Measurements from ENCODE around the gene GPBAR1. TPM values are rescaled to one million over a fixed set of nuclear protein-coding genes. Genes with fewer than 3 reads are reported as not detected.

GPBAR1 gene
- total RNA-seq, 3 donors from 2014 or later = 0.64 to 3.7 (median 3.3) TPM

DNA sequence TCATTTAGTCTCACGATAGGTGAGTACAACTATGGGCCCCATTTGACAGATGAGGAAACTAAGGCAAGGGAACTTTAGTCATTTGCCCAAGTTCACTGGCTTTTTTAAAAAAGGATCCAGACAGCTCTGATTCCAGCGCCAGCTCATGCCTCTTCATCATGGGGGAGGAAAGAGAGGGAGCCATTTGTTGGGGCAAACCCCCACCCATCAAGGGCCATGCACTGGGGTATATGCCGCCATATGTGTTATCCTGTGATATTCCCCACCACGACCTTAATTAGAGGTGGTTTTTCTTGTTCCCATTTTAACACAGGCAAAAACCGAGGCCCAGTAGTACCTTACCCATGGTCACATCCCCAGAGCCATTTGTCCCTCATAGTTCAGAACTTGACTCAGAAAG lies 649 bp upstream of the GPBAR1 start:
- ATAC-seq (no peak), DNase-seq (no peak)
- intact Hi-C loops (cut with DNase I, micrococcal nuclease) = no loop called here
- peaks cover 46% of the 10 kb centered on the region for H3K4me1 ChIP-seq (ENCODE audit: low read depth)
- H3K36me3 ChIP-seq (ENCODE audit: low read depth) = no peaks in the 10 kb centered on the region
- no peak overlapping the region for H3K4me3 ChIP-seq
- H3K9me3 ChIP-seq = no peaks in the 10 kb centered on the region
- TF ChIP-seq, protein P1, sequence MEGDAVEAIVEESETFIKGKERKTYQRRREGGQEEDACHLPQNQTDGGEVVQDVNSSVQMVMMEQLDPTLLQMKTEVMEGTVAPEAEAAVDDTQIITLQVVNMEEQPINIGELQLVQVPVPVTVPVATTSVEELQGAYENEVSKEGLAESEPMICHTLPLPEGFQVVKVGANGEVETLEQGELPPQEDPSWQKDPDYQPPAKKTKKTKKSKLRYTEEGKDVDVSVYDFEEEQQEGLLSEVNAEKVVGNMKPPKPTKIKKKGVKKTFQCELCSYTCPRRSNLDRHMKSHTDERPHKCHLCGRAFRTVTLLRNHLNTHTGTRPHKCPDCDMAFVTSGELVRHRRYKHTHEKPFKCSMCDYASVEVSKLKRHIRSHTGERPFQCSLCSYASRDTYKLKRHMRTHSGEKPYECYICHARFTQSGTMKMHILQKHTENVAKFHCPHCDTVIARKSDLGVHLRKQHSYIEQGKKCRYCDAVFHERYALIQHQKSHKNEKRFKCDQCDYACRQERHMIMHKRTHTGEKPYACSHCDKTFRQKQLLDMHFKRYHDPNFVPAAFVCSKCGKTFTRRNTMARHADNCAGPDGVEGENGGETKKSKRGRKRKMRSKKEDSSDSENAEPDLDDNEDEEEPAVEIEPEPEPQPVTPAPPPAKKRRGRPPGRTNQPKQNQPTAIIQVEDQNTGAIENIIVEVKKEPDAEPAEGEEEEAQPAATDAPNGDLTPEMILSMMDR (IDR thresholded peaks at IDR 0.05) = no peak

DNA sequence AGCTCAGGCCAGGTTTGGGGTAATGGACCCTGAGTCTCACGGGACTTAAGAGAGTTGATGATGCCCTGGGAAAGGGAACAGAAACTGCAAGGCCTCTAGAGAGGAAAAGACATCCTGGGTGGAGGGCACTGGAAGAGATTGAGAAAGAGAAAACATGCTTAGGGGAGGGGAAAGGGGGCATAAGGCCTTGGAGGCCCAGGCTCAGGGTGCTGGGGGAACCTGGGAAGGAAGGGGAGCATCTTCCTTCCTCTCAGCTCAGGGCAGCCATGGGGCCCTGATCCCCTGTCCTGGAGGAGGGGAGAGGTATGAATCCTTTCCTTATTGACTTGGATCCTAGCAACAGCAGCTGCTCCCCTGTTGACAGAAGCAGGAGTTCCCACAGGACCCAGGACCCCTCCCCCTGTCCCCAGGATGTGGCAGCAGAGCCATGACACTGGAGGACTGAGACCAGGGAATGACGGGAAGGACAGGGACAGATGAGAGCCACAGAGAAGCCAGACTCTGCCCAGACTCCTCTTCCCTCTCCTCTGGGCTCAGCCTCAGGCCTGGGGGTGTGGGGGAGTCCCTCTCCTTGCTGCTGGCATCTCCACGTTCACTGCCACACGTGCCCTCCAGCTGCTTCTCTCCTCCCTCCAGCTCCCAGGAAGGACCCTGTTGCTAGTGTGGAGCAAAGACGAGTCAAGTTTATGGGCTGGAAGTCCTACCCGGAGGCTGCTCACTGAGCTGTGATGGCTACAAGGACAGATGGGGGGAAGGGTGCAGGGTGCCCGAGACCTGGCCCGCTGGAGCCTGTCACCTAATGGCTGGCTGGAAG lies 815 bp downstream of the GPBAR1 start:
- Histone ChIP-seq H3K4me1 (ENCODE audit: low read depth) (peaks cover 52% of the 10 kb centered on the region), H3K4me3 (no peak overlapping the region), H3K36me3 (ENCODE audit: low read depth) (no peaks in the 10 kb centered on the region), H3K9me3 (no peaks in the 10 kb centered on the region)
- TF ChIP-seq, protein P1 (IDR thresholded peaks at IDR 0.05) = no peak
- DNase-seq = no peak
- ATAC-seq = peak; percentile 15
- intact Hi-C loops (cut with DNase I, micrococcal nuclease) = no loop called here

DNA sequence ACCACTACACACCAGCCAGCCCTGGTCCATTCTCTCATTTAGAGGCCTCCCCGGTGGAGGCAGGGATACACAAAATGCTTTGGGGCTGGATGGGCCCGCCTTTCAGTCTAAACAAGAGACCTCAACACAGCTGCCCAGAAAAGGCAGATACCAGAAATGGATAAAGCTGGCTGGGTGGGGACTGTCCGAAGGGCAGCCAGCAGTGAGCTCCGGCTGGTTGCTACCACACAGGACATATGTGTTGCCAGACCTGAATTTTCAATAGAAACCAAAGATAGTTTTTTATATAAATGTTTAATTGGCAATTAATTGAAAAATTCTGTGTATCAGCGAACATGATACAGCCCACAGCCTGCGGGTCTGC lies 1.4 kb downstream of the GPBAR1 start:
- intact Hi-C loops (cut with DNase I, micrococcal nuclease) = no loop called here
- ATAC-seq (no peak), DNase-seq (no peak)
- Histone ChIP-seq H3K36me3 (ENCODE audit: low read depth) (no peaks in the 10 kb centered on the region), H3K4me3 (no peak overlapping the region), H3K4me1 (ENCODE audit: low read depth) (peaks cover 52% of the 10 kb centered on the region), H3K9me3 (no peaks in the 10 kb centered on the region)
- TF ChIP-seq, protein P1 (IDR thresholded peaks at IDR 0.05) = no peak

DNA sequence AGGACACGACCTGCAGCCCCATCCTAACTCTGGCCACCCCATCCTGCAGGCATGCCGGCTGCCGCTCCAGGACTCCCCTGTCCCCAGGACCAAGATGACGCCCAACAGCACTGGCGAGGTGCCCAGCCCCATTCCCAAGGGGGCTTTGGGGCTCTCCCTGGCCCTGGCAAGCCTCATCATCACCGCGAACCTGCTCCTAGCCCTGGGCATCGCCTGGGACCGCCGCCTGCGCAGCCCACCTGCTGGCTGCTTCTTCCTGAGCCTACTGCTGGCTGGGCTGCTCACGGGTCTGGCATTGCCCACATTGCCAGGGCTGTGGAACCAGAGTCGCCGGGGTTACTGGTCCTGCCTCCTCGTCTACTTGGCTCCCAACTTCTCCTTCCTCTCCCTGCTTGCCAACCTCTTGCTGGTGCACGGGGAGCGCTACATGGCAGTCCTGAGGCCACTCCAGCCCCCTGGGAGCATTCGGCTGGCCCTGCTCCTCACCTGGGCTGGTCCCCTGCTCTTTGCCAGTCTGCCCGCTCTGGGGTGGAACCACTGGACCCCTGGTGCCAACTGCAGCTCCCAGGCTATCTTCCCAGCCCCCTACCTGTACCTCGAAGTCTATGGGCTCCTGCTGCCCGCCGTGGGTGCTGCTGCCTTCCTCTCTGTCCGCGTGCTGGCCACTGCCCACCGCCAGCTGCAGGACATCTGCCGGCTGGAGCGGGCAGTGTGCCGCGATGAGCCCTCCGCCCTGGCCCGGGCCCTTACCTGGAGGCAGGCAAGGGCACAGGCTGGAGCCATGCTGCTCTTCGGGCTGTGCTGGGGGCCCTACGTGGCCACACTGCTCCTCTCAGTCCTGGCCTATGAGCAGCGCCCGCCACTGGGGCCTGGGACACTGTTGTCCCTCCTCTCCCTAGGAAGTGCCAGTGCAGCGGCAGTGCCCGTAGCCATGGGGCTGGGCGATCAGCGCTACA lies 2.1 kb downstream of the GPBAR1 start:
- H3K4me1 ChIP-seq (ENCODE audit: low read depth) = peaks cover 53% of the 10 kb centered on the region
- intact Hi-C loops (cut with DNase I, micrococcal nuclease) = no loop called here
- DNase-seq = no peak
- TF ChIP-seq, protein P1 (IDR thresholded peaks at IDR 0.05) = no peak
- ATAC-seq = no peak
- H3K36me3 ChIP-seq (ENCODE audit: low read depth) = no peaks in the 10 kb centered on the region
- no peaks in the 10 kb centered on the region for H3K9me3 ChIP-seq
- no peak overlapping the region for H3K4me3 ChIP-seq

DNA sequence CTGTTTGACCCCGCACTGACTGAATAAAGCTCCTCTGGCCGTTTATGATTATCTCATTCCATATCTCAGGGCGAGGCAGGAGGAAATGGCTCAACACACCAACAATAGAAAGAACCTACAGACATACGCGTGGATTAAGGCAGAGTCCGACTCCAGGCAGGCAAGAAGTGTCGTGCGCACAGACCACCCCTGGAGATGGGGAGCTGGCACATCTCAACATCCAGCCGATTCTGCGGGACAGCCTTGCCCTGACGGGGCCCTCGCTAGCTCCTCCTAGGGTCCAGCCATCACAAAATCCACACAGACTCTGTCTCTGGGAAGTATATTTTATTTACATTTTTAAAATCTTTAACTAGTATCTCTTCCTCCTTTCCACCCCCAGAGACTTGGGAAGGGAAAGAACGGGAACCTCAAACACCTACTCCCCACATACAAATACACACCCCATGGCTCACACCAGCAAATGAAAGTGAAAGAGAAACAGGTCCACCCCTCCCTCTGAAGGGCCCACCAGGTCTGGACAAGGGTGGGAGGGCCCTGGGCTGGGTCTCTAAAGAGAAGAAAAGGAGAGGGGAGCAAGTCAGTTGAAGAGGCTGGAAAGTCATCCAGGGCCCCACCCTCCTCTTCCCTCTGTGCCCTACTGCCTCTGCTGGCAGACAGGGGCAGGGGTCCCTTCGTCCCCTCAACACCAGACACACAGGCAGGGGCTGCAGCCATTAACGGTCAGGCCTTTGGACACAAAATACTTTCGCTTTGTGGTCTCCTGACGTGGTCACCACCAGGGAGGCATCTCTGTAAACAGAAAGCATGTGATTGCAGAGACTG lies 3.2 kb downstream of the GPBAR1 start:
- TF ChIP-seq, protein P1 (IDR thresholded peaks at IDR 0.05) = no peak
- Histone ChIP-seq H3K36me3 (ENCODE audit: low read depth) (no peaks in the 10 kb centered on the region), H3K9me3 (no peaks in the 10 kb centered on the region), H3K4me1 (ENCODE audit: low read depth) (peaks cover 58% of the 10 kb centered on the region), H3K4me3 (no peak overlapping the region)
- ATAC-seq (peak; percentile 58), DNase-seq (peak in 2 of 3 donors; percentile 60 to 62)
- intact Hi-C loops (cut with DNase I, micrococcal nuclease) = no loop called here
